Large intestine (tissue), 3 donors: ENCODE data around the gene PSD2. TPM values are rescaled to one million over a fixed set of nuclear protein-coding genes. Genes with fewer than 3 reads are reported as not detected.

Experiments used
- DNase-seq, 2 donors: peaks; one replicate each; pipeline versions ENCODE4 v3.0.0 to v3.0.0-alpha.2; 2013
- H3K27ac ChIP-seq: one replicate; pipeline ENCODE4 v1.5.1; 2013; ENCODE audit warnings: low read length
- H3K27me3 ChIP-seq: 2 replicates; pipeline ENCODE4 v1.6.1; 2013; ENCODE audit warnings: low read length; ENCODE audit not compliant: control insufficient read depth, insufficient read depth
- H3K36me3 ChIP-seq: 2 replicates; pipeline ENCODE4 v1.6.1; 2013; ENCODE audit warnings: low read length; ENCODE audit not compliant: control insufficient read depth, insufficient read depth
- H3K4me1 ChIP-seq: one replicate; pipeline ENCODE4 v1.6.1; 2013; ENCODE audit warnings: low read length; ENCODE audit not compliant: control insufficient read depth, insufficient read depth
- H3K4me3 ChIP-seq: one replicate; pipeline ENCODE4 v1.5.1; 2013; ENCODE audit warnings: low read length
- H3K9me3 ChIP-seq: one replicate; pipeline ENCODE4 v1.6.1; 2013; ENCODE audit warnings: mild to moderate bottlenecking, low read depth, low read length, moderate library complexity; ENCODE audit not compliant: control insufficient read depth
- WGBS: methylation state at CpG from one replicate; pipeline ENCODE4 v1.1.5; 2013; ENCODE audit warnings: low lambda C conversion rate; ENCODE audit not compliant: insufficient coverage; 5-methylcytosine and 5-hydroxymethylcytosine counted together
- polyA plus RNA-seq: library from polyadenylated mRNA; unstranded; fragments of 120-200 nt; gene quantifications from one replicate; pipeline ENCODE4 v1.2.1, GENCODE V29; 2013

PSD2 gene
- polyA plus RNA-seq, 1 donor: 0.99 TPM

DNA sequence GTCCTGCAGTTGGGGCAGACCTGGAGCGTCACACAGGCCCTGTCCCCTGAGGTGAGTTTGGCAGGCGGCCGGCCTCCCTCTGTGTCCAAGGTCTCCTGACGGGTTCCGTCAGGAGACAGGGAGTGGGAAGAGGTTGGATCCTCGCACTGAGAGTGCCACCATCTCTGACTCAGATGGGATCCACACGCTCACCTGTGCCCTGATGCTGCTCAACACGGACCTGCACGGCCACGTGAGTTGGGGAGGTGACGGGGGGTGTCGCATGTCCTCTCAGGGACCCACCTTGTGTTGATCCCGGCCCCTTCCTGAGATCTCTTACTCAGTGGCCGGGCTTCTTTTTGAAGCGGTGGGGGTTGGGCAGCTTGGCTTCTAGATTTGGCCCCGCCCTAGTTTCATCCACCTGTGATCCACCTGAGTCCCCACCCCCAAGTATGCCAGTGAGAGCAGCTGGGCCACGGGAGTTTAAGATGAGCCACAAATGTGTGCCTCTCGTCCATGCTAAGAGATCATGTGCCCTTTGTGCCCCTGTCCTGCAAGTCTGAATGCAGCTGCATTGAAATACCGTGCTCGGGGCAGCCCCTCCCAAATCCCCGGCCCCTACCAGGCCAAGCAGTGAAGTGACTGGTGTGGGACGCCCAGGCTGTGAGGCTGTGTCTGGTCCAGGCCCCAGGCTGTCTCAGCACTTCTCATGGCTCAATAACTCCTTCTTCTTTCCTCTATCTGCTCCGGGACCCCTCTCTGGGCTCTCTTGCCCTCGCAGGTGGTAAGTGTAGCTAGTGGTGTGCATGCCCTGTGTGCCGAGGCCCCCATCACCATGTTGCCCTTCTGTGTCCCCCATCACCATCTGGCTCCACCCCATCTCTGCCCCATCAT, 27.2 kb downstream of the PSD2 start:
- Histone ChIP-seq H3K9me3 (no peaks in the 10 kb centered on the region), H3K27ac (no peak overlapping the region), H3K36me3 (no peaks in the 10 kb centered on the region), H3K4me3 (no peak overlapping the region), H3K27me3 (peaks cover 3% of the 10 kb centered on the region), H3K4me1 (no peaks in the 10 kb centered on the region)
- WGBS: no CpG with 5 or more reads among the region's 25 CpGs
- no peak for DNase-seq

DNA sequence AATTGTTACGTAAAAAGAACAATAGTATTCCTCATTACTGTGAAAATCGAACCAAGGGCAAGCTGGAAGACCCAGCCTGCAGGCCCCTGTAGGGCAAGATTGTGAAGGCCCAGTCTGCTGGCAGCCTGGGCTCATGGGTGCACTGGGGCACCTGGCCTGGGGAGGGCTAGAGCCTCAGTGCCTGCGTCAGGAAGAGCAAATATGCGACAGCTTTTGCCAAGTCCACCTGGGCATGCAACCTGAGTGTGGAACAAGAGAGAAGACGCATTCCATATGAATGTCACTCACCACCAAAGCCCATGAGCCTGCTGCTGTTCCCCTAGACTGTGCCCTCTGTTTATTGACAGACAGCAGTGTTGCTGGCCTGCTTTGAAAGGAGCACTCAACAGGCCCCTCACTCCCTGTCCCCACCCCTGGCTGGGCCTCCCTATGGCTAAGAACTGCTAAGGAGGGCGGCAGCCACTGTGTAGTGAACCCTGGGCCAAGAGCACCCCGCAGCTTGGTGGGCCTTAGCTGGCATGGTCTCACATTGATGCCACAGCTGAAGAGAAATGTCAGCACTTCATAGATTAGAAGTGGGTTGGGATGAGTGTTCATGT, 28.2 kb downstream of the PSD2 start:
- no peaks in the 10 kb centered on the region for H3K36me3 ChIP-seq

DNA sequence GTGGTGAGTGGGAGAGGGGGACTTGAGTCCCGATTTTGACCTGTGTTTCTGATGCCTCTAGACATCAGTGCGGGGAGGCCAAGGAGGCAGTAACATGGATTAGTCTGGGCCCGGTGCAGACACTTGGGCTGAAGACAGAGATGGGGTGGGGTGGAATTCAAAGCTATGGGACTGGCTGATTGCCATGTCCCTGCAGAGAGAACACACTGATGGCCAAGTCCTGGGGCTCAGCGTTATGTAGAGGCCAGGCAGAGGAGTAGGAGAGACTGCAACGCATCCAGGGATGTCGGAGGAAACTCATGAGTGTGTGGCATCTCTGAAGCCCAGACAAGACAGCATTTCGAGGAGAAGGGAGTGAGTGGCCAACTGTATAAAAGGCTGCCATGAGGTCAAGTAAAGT, 30.1 kb downstream of the PSD2 start:
- no peaks in the 10 kb centered on the region for H3K36me3 ChIP-seq
- no peak for DNase-seq
- 100% methylated on average over 2 of the region's 7 CpGs for WGBS
- H3K4me3 ChIP-seq: no peak overlapping the region
- H3K27ac ChIP-seq: no peak overlapping the region
- H3K9me3 ChIP-seq: no peaks in the 10 kb centered on the region
- no peaks in the 10 kb centered on the region for H3K4me1 ChIP-seq
- H3K27me3 ChIP-seq: no peaks in the 10 kb centered on the region

More for the DNA sequence above, 28.2 kb downstream of the PSD2 start:
- H3K9me3 ChIP-seq: no peaks in the 10 kb centered on the region
- WGBS: no CpG with 5 or more reads among the region's 7 CpGs
- H3K27me3 ChIP-seq: peaks cover 3% of the 10 kb centered on the region
- no peak overlapping the region for H3K27ac ChIP-seq
- no peak for DNase-seq
- no peak overlapping the region for H3K4me3 ChIP-seq
- H3K4me1 ChIP-seq: no peaks in the 10 kb centered on the region

DNA sequence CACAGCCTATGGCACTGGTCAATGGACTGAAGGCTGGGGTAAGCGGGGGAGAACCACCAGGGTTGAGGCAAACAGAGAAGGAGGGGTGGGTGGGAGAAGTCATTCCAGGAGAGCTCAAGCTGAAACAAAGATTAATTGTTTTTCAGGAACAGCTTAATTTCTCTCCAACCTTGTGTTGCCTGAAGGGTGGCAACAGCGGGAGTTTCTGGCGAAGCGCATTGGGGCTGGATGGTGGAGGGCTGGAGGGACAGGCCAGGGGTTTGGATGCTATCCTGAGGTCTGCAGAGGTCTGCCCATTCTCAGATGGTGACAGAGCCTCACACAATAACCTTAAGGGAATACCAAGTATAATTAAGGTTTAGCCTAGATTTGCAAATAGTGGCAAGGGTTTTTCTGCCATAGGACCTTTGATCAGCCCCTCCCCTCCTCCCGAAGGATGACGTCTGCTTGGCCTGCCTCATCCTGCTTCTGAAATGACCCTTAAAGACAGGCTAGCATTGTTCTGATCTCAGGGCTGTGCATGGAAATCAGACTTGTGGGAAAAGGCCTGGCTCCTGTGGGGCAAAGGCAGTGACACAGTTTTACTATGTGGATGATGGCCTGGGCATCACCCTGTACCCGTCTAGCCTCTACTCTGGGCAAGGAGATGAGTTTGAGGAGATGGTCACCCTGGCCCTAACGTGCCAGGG, 32.7 kb downstream of the PSD2 start:
- Histone ChIP-seq H3K4me3 (no peak overlapping the region), H3K27ac (no peak overlapping the region), H3K27me3 (peaks cover 12% of the 10 kb centered on the region), H3K4me1 (no peaks in the 10 kb centered on the region), H3K9me3 (no peaks in the 10 kb centered on the region), H3K36me3 (no peaks in the 10 kb centered on the region)
- WGBS: no CpG with 5 or more reads among the region's 8 CpGs
- DNase-seq: peak in 1 of 2 donors; percentile 34

DNA sequence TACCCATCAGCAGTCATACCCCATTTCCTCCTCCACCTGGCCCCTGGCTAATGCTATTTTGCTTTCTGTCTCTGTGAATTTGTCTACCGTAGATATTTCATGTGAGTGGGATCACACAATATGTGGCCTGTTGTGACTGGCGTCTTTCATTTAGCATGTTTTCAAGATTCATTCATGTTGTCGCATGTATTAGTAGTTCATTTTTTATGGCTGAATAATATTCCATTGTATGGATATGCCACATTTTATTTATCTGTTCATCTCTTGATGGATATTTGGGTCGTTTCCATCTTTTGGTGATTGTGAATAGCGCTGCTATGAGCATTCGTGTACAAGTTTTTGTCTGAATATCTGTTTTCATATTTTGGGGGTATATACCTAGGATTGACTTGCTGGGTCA, 33.9 kb downstream of the PSD2 start:
- Histone ChIP-seq H3K4me1 (no peaks in the 10 kb centered on the region), H3K36me3 (no peaks in the 10 kb centered on the region), H3K4me3 (no peak overlapping the region), H3K27ac (no peak overlapping the region), H3K9me3 (no peaks in the 10 kb centered on the region), H3K27me3 (peaks cover 15% of the 10 kb centered on the region)
- DNase-seq: no peak
- 100% methylated on average over 2 of the region's 6 CpGs for WGBS

DNA sequence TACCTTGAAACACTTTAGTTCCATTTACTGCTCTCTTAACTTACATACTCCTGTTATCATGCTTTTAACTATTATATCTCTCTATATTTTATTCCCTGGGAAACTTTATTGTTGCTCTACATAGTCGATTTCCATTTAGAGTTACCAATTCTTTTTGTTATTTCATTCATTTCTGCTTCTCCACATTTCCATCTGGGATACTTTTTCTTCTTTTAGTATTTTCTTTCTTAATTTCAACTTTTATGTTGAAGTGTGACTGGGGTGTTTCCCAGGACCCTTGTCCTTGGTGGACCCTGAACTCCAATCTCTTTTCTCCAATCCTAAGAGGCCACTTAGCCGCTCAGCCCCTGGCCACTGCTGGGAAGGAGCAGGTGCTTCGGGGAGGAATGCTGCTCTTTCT, 36.0 kb downstream of the PSD2 start:
- Histone ChIP-seq H3K36me3 (no peaks in the 10 kb centered on the region), H3K27me3 (peaks cover 15% of the 10 kb centered on the region), H3K27ac (no peak overlapping the region), H3K9me3 (no peaks in the 10 kb centered on the region), H3K4me1 (no peaks in the 10 kb centered on the region), H3K4me3 (no peak overlapping the region)
- no peak for DNase-seq
- WGBS: 63% methylated on average over 1 of the region's 3 CpGs

DNA sequence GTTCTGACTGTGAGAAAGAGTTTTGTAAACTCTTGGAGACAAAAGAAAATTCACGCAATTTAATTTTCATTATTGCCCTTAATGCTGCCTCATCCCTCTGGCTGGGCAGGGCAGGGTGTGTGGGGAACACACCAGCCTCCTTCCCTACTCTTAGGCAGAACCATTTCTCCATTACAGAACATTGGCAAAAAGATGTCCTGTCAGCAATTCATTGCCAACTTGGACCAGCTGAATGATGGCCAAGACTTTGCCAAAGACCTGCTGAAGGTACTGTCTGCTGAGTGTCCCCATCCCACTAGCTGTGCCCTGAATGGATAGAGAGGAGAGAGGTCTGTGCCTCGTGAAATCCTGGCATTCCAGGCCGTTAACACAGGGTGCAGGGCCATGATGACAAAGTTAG, 37.9 kb downstream of the PSD2 start:
- no peak for DNase-seq
- no peak overlapping the region for H3K4me3 ChIP-seq
- peaks cover 15% of the 10 kb centered on the region for H3K27me3 ChIP-seq
- H3K4me1 ChIP-seq: no peaks in the 10 kb centered on the region
- no peaks in the 10 kb centered on the region for H3K9me3 ChIP-seq
- no CpG with 5 or more reads among the region's 3 CpGs for WGBS
- no peak overlapping the region for H3K27ac ChIP-seq
- H3K36me3 ChIP-seq: no peaks in the 10 kb centered on the region

DNA sequence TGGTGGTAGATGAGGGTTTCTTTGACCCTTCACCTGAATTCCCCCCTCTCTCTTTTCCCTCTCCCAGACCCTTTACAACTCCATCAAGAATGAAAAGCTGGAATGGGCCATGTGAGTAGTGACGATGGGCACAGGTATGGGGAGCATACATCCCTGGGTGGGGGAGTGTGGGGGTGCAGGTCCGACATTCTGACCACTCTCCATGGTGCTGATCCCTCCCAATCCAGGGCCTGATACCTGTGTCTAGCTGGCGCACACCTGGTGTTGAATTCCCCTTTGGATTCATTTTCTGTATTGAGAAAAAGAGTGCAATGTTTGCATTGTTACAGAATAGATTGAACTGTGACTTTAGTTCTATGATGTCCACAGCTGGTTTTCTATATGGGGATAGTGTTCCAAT, 40.0 kb downstream of the PSD2 start:
- H3K27me3 ChIP-seq: peaks cover 15% of the 10 kb centered on the region
- H3K4me3 ChIP-seq: no peak overlapping the region
- no peaks in the 10 kb centered on the region for H3K36me3 ChIP-seq
- no peak overlapping the region for H3K27ac ChIP-seq
- no peaks in the 10 kb centered on the region for H3K9me3 ChIP-seq
- H3K4me1 ChIP-seq: no peaks in the 10 kb centered on the region
- DNase-seq: no peak
- no CpG with 5 or more reads among the region's 3 CpGs for WGBS

DNA sequence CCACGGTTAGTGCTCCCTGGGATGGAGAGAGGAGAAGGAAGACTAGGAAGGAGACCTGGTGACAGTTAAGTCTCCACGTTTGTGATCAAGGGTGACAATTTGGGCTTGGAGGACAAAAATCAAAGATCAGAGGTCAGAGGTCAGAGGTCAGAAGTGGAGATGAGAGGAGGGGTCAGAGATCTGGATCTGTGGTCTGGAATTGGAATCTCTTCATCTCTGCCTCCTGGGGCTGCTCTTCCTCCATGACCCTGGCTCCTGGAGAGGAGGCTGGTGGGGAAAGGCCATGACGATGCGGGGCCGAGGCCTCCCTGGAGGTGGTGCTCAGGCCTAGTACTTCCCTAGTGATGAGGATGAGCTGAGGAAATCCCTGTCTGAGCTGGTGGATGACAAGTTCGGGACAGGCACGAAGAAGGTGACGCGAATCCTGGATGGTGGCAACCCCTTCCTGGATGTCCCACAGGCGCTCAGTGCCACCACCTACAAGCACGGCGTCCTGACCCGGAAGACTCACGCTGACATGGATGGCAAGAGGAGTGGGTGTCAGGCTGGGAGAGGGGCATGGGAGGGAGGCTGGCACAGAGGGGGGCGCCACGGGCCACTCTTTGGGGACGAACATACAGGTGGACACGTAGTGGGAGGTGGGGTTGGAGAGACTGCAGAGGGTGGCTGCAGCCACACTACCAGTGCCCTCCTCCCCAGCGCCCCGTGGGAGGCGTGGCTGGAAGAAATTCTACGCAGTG, 41.0 kb downstream of the PSD2 start:
- no CpG with 5 or more reads among the region's 22 CpGs for WGBS
- peaks cover 15% of the 10 kb centered on the region for H3K27me3 ChIP-seq
- H3K27ac ChIP-seq: no peak overlapping the region

More for the DNA sequence above, 41.0 kb downstream of the PSD2 start:
- no peak for DNase-seq
- no peak overlapping the region for H3K4me3 ChIP-seq
- H3K4me1 ChIP-seq: no peaks in the 10 kb centered on the region
- H3K9me3 ChIP-seq: no peaks in the 10 kb centered on the region
- H3K36me3 ChIP-seq: no peaks in the 10 kb centered on the region
